GM19397 (cell line): Measurements from ENCODE around the gene PHLPP2.
"Not testable (repeated sequence)": the region's sequence is repeated elsewhere in the genome, so short reads cannot be mapped to it uniquely, and the experiment has no call there.

Experiments used
- ATAC-seq: cut with Tn5 transposase; IDR thresholded peaks from one replicate; pipeline ENCODE4 v1.9.1; 2021; ENCODE audit warnings: mild to moderate bottlenecking, moderate library complexity; ENCODE audit not compliant: unreplicated experiment

The PHLPP2 gene

DNA sequence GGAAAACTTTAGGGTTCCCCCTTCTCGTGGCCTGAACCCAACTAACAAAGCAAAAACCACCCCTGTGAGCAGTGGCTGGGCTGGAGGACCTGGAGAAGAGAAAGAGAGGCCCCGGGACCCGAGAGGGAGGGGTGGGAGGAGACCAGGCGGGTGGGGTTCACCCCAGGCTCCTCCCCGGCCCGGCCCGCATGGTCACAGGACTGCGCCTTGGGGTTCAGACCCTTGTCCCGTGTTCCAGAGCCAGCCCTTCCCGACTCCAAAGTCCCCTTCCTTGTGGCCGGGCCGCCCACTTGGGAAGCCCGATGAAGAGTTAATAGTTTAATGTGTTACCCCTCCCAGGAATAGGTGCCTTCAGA lies 97.7 kb downstream of the PHLPP2 start:
- ATAC-seq = no peak

GRCh38 chr16:71626018-71626857 lies 98.3 kb downstream of the PHLPP2 start, which contains the start of gene MARVELD3:
MARVELD3 (plus strand) TSS chr16:71626184; CDS start chr16:71626230, 46 bp downstream.
- ATAC-seq = no peak

- ATAC-seq = no peak
These were observed 99.2 kb downstream of the PHLPP2 start for GRCh38 chr16:71625113-71625850.

DNA sequence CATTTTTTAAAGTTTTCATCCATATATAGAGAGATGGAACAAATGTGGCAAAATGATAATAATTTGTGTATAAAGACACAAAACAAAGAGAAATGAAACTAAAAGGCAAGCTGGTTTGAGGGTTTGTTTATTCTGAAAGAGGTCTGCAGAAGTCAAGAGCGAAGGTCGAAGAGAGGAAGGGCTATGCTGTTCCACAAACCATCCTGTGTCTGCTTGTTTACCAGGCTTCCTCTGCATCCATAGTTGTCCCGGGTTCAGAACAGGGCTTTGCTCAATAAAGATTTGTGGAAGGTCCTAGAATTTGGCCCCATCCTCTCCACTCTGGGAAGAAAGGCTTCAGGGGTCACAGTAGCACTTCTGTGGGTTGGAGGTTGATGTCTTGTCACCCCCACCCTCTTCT lies 100.9 kb downstream of the PHLPP2 start:
- no peak for ATAC-seq

DNA sequence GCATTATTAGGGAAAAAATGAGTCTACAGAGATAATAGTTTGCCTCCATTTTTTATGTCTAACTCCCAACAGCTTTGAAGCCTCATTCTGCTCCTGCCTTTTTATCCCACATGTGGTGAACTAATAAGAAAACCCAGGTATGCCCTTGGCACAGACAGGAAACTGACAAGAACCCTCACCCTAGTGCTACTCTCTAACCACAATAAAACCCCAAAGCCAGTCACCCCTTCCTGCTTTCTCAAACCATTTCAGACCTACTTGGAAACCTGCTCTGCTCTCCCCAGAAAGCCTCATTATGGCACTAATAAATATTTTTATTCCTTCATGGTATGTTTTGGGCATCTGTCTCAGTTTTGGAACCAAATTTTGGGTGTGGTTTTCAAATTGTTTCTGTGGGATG lies 102.4 kb downstream of the PHLPP2 start:
- no peak for ATAC-seq

- ATAC-seq = no peak
These were observed 106.1 kb downstream of the PHLPP2 start for GRCh38 chr16:71618429-71618828.

DNA sequence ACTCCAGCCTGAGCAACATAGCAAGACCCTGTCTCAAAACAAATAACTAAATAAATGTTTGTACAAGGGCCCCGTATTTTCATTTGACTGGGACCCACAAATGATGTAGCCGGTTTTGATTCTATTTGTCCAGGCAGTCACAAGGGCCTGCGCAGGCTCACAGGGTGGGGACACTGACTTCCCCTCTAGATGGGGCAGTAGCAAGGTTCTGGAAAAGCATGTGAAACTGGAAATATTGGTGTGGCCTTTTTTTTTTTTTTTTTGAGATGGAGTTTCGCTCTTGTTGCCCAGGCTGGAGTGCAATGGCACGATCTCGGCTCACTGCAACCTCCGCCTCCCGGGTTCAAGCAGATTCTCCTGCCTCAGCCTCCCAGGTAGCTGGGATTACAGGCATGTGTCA lies 109.5 kb downstream of the PHLPP2 start:
- ATAC-seq = not testable (repeated sequence)

DNA sequence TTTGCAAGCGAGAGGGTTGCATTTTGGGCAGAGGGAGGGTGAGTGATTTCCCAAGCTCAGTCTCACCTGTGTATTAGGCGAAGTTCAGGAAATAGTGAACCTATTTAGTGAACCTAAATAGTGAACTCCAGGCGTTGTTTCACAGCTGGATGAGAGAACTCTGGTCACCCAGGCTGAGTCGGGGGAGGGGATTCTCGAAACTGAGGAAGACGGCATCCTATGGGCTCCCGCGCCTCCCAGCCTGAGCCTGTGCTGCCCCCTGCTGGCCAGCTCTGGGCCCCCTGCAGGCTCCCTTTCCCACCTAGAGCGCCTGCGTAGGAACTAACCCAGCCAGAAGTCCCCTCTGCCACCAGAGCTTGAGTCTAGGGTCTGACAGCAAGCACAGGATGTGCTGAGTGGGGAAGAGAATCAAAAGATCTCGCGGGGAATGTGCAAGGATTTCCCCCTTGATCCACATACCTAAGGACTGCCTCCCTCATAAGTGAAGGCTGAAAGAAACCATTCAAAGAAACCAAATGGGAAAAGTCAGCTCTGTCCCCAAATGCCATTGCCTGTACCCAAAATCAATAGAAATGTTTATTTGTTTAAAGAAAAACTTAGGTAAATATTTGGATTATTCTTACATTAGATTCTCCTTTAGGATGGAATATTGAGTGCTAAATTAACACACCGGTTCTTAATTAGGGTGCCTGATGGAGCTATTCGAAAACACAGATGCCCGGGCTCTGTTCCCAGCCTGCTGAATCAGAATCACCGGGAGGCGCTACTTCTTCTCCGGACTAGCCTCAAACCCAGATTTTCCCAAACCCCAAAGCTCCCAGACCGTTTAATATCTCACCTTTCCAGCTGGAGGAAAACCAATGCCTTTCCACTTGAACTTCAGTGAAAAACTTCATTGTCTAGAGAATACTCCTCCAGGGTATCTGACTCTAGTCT lies 113.3 kb downstream of the PHLPP2 start:
- ATAC-seq = no peak

DNA sequence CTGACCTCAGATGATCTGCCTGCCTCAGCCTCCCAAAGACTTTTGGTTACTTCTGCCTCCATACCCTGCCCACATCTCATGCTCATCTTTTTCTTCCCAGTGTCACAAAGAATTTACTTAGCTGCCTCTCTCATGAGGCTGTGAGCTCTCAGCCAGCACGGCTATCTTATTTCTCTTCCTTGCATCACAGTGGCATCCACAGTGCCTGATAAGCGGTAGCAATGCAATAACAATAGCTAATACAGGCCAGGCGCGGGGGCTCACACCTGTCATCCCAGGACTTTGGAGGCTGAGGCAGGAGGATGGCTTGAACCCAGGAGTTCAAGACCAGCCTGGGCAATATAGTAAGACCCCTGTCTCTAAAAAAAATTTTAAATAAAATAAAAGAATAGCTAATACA lies 114.1 kb downstream of the PHLPP2 start:
- no peak for ATAC-seq

DNA sequence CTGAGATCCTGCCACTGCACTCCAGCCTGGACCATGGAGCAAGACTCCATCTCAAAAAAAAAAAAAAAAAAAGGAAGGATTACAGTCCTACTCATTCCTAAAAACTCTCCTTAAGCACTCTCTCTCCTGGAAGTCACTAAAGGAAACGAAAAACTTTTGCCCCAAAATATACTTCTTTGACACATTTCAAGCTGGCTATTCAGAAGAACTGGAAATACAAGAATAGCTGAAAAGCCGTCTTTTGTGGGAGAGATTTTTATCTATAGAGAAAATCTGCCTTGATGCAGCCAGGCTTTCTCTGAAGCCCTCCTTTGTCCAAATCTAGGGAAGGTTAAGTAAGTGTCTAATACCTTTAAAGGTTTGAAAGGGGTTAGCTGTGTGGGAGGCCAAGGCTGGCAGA lies 115.4 kb downstream of the PHLPP2 start:
- ATAC-seq = no peak

DNA sequence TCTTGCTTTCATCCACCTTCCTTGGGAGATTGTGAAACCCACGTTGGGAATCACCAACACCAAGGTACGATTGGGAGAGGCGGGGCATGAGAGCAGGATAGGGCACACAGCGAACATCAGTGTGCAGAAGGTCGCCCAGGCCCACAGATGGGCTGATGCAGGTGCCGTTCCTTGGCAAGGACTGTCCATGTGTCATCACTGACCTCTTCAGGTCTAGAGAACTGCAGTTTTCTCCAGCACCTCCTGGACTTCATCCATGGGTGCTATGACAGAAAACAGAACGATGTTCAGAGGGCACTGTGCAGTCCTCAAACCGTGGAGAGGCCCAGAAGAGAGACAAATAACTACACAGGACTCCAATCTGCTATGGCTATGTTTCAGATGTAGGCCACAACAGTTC lies 123.7 kb downstream of the PHLPP2 start:
- ATAC-seq = no peak

DNA sequence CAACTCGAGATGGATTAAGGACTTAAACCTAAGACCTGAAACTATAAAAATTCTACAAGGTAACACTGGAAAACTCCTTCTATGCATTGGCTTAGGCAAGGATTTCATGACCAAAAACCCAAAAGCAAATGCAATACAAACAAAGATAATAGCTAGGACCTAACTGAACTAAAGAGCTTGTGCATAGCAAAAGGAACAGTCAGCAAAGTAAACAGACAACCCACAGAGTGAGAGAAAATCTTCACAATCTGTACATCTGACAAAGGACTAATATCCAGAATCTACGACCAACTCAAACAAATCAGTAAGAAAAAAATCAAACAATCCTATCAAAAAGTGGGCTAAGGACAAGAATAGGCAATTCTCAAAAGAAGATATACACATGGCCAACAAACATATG lies 126.1 kb downstream of the PHLPP2 start:
- not testable (repeated sequence) for ATAC-seq

DNA sequence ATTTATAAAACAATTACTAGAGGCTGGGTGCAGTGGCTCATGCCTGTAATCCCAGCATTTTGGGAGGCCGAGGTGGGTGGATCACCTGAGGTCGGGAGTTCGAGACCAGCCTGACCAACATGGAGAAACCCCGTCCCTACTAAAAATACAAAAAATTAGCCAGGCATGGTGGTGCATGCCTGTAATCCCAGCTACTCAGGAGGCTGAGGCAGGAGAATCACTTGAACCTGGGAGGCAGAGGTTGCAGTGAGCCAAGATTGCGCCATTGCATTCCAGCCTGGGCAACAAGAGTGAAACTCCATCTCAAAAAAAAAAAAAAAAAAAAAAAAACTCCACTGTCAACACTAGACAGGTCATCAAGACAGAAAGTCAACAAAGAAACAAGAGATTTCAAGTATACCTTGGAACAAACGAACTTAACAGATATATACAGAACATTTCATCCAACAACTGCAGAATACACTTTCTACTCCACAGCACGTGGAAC lies 129.1 kb downstream of the PHLPP2 start:
- ATAC-seq = not testable (repeated sequence)
